Transverse colon (tissue), 4 donors: ENCODE results near the gene TMEM176A. TPM values are rescaled to one million over a fixed set of nuclear protein-coding genes. Genes with fewer than 3 reads are reported as not detected.
"Not testable (repeated sequence)": the region's sequence is repeated elsewhere in the genome, so short reads cannot be mapped to it uniquely, and the experiment has no call there.

Experiments used
- DNase-seq: peaks from one replicate; pipeline ENCODE4 v3.0.0-alpha.2; 2019
- H3K27ac ChIP-seq, 4 donors: fragments of 200-600 bp; sonication (generic); 2 replicates each; pipeline ENCODE4 v1.5.1; 2016 to 2018; ENCODE audit warnings: inconsistent platforms in 4 of 4
- H3K27me3 ChIP-seq: fragments of 200-600 bp; sonication (generic); 2 replicates; pipeline ENCODE4 v1.5.1; 2017; ENCODE audit warnings: inconsistent platforms
- H3K36me3 ChIP-seq, 4 donors: fragments of 200-600 bp; sonication (generic); 2 replicates each; pipeline ENCODE4 v1.5.1; 2017 to 2019; ENCODE audit warnings: inconsistent platforms in 4 of 4
- H3K4me1 ChIP-seq, 4 donors: fragments of 200-600 bp; sonication (generic); 2 replicates each; pipeline ENCODE4 v1.5.1; 2017 to 2020; ENCODE audit warnings: inconsistent platforms in 4 of 4
- H3K4me3 ChIP-seq, 4 donors: fragments of 200-600 bp; sonication (generic); 1 replicate in 1 of 4; 2 replicates in 3 of 4; pipeline versions ENCODE4 v1.5.1 to v1.6.1; 2017 to 2019; ENCODE audit warnings: inconsistent platforms in 4 of 4
- H3K9me3 ChIP-seq, 2 donors: fragments of 200-600 bp; sonication (generic); 2 replicates each; pipeline ENCODE4 v1.5.1; 2017 to 2019; ENCODE audit warnings: inconsistent platforms in 2 of 2
- EP300 ChIP-seq: sonication (generic); formaldehyde crosslinking; IDR thresholded peaks from one replicate; pipeline ENCODE4 v1.6.1; 2017; ENCODE audit warnings: antibody characterized with exemption, low read depth
- POLR2A ChIP-seq: fragments of 450-650 bp; IDR thresholded peaks from one replicate; pipeline ENCODE4 v1.6.1; 2016; ENCODE audit warnings: antibody characterized with exemption, mild to moderate bottlenecking, moderate library complexity
- POLR2AphosphoS5 ChIP-seq, 3 donors: sonication (generic); formaldehyde crosslinking; IDR thresholded peaks; one replicate each; pipeline ENCODE4 v1.6.1; 2016; ENCODE audit warnings: antibody characterized with exemption in 3 of 3
- WGBS, 2 donors: methylation state at CpG; one replicate each; pipeline ENCODE4 v1.1.5; 2018; ENCODE audit warnings: low coverage in 1 of 2; 5-methylcytosine and 5-hydroxymethylcytosine counted together
- in situ Hi-C, 4 donors: fragments of 200-750 bp; cut with MboI; loops; one replicate each; pipeline versions ENCODE4 v1.15.0 to v1.15.1; 2017; ENCODE audit warnings: low sequenced_read_pairs in 3 of 4, low pct_ligation_motif_present in 1 of 4, low pct_unique_long_range_greater_than_20kb in 1 of 4
- intact Hi-C: fragments of 100-400 bp; cut with DNase I; formaldehyde crosslinking; loops from one replicate; pipeline ENCODE4 v1.15.1; 2023; ENCODE audit warnings: low total_unique reads
- total RNA-seq, 4 donors: library from RNA; depleted of rRNA; stranded (reverse); fragments of >200 nt; gene quantifications; one replicate each; pipeline ENCODE4 v1.1.0, GENCODE V29; 2016
- TF ChIP-seq, protein P1 (sequence below), 5 experiments: fragments of 200-600 bp in 3 of 5; fragments of 450-650 bp in 2 of 5; sonication (generic) in 3 of 5; IDR thresholded peaks; 1 replicate in 2 of 5; 2 replicates in 3 of 5; pipeline ENCODE4 v1.5.1; 2016 to 2017; ENCODE audit warnings: antibody characterized with exemption in 5 of 5, inconsistent platforms in 3 of 5, mild to moderate bottlenecking in 2 of 5, moderate library complexity in 1 of 5

The TMEM176A gene
- total RNA-seq, 4 donors from 2014 or later = 44.6 to 210 (median 171) TPM

GRCh38 chr7:150807616-150808438, 7.3 kb downstream of the TMEM176A start:
- H3K4me3 ChIP-seq, intact Hi-C loops, in situ Hi-C loops, H3K27me3 ChIP-seq: not testable (repeated sequence)
- WGBS, 2 donors = 54% methylated on average over 13 of the region's 13 CpGs; no CpG with 5 or more reads in 1 of the 2 donors
- peak overlapping the region; percentile 60 to 79 (median 76) for H3K27ac ChIP-seq
- DNase-seq = peak; percentile 80
- H3K4me1 ChIP-seq = peaks cover 6 to 27% (median 14%) of the 10 kb centered on the region in 4 donors
- H3K36me3 ChIP-seq = peaks cover 0 to 13% (median 2%) of the 10 kb centered on the region in 4 donors
- TF ChIP-seq POLR2AphosphoS5 (IDR thresholded peaks at IDR 0.05) = peak in 1 of 3 donors; percentile 15
- TF ChIP-seq POLR2A = peak; percentile 47
- H3K9me3 ChIP-seq = peaks cover 14 to 15% of the 10 kb centered on the region in 2 donors

DNA sequence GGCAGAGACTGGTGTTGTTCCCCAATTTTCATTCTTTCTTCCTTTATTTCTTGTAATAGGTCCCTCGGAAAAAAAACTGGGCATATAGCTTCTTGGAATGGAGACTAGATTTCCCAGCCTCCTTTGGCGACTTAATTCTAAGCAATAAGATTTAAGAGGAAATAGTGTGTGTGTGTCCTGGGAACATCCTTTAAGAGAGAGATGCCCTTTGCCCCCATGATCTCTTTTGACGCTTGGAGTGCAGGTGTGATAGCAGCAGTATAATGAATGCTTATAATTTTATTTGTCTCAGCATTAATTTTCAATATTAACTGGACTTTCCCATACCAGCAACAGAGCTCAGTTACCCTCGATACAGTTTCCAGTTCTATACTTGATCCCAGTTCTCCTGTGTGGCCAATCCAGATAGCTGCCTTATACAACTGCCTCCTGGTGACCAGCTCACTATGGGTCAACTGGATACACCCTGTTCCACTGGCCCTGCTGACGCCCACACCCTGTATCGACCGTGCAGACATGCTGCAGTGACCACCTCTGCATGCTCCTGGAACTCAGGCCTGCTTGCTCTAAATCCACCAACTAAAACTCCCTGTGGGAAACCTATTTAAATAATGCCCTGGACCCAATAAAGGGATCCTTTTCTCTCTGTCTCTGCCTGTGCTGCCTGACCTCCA, 13.9 kb downstream of the TMEM176A start:
- Histone ChIP-seq H3K36me3 (no peaks in the 10 kb centered on the region), H3K9me3 (peaks cover 0 to 13% of the 10 kb centered on the region in 2 donors), H3K27ac (no peak overlapping the region), H3K4me1 (no peaks in the 10 kb centered on the region), H3K4me3 (no peak overlapping the region), H3K27me3 (no peaks in the 10 kb centered on the region)
- 59 to 63% methylated on average over 2 to 7 of the region's 7 CpGs for whole genome bisulfite sequencing, 2 donors
- TF ChIP-seq POLR2A (no peak), EP300 (no peak), POLR2AphosphoS5 (IDR thresholded peaks at IDR 0.05) (no peak)
- TF ChIP-seq, protein P1, sequence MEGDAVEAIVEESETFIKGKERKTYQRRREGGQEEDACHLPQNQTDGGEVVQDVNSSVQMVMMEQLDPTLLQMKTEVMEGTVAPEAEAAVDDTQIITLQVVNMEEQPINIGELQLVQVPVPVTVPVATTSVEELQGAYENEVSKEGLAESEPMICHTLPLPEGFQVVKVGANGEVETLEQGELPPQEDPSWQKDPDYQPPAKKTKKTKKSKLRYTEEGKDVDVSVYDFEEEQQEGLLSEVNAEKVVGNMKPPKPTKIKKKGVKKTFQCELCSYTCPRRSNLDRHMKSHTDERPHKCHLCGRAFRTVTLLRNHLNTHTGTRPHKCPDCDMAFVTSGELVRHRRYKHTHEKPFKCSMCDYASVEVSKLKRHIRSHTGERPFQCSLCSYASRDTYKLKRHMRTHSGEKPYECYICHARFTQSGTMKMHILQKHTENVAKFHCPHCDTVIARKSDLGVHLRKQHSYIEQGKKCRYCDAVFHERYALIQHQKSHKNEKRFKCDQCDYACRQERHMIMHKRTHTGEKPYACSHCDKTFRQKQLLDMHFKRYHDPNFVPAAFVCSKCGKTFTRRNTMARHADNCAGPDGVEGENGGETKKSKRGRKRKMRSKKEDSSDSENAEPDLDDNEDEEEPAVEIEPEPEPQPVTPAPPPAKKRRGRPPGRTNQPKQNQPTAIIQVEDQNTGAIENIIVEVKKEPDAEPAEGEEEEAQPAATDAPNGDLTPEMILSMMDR (IDR thresholded peaks at IDR 0.05) = no peak
- intact Hi-C loops = no loop called here
- in situ Hi-C loops = no loop called here
- DNase-seq = no peak

GRCh38 chr7:150818971-150819370, 18.4 kb downstream of the TMEM176A start:
- 63 to 82% methylated on average over 2 of the region's 2 CpGs for WGBS, 2 donors

GRCh38 chr7:150820148-150820547, 19.6 kb downstream of the TMEM176A start:
- no peak for DNase-seq
- intact Hi-C loops (no loop called here), in situ Hi-C loops (no loop called here)
- Histone ChIP-seq H3K27me3 (no peaks in the 10 kb centered on the region), H3K4me3 (no peak overlapping the region), H3K27ac (peak overlapping the region in 1 of 4 donors; percentile 27), H3K4me1 (peaks cover 0 to under 1% (median 0%) of the 10 kb centered on the region in 4 donors), H3K9me3 (peaks cover 0 to 8% of the 10 kb centered on the region in 2 donors), H3K36me3 (no peaks in the 10 kb centered on the region)
- TF ChIP-seq POLR2AphosphoS5 (IDR thresholded peaks at IDR 0.05) (no peak), EP300 (no peak), POLR2A (no peak)
- TF ChIP-seq, protein P1 (IDR thresholded peaks at IDR 0.05) = no peak
- WGBS, 2 donors = 62 to 75% methylated on average over 3 to 5 of the region's 5 CpGs

More at GRCh38 chr7:150818971-150819370, 18.4 kb downstream of the TMEM176A start:
- no peak overlapping the region for H3K27ac ChIP-seq
- H3K9me3 ChIP-seq = peaks cover 0 to 8% of the 10 kb centered on the region in 2 donors
- intact Hi-C loops (no loop called here), in situ Hi-C loops (no loop called here)
- TF ChIP-seq POLR2A (no peak), EP300 (no peak), POLR2AphosphoS5 (IDR thresholded peaks at IDR 0.05) (no peak)
- TF ChIP-seq, protein P1 (IDR thresholded peaks at IDR 0.05) = no peak
- no peaks in the 10 kb centered on the region for H3K4me1 ChIP-seq
- DNase-seq = no peak
- H3K27me3 ChIP-seq = no peaks in the 10 kb centered on the region
- no peak overlapping the region for H3K4me3 ChIP-seq
- H3K36me3 ChIP-seq = no peaks in the 10 kb centered on the region
